SHP77 (cell line): ENCODE data around the gene QSOX1.
"Not testable (repeated sequence)": the region's sequence is repeated elsewhere in the genome, so short reads cannot be mapped to it uniquely, and the experiment has no call there.

Source experiments
- DNase-seq, 2 experiments: peaks; one replicate each; lab custom pipeline; 2025; lab: John Stamatoyannopoulos, UW

Gene QSOX1

GRCh38 chr1:180154325-180155181 is at the start of gene QSOX1:
Gene QSOX1 (plus strand): TSS chr1:180154869. CDS start chr1:180154908, 39 bp downstream.
- DNase-seq, result peak; percentile 75 to 85

GRCh38 chr1:180112091-180112490 is 42.6 kb upstream of the QSOX1 start:
- no peak for DNase-seq

- DNase-seq, result no peak
Observed at GRCh38 chr1:180112984-180113647, 41.6 kb upstream of the QSOX1 start.

- DNase-seq, result no peak
Observed at GRCh38 chr1:180114396-180114945, 40.2 kb upstream of the QSOX1 start.

- no peak for DNase-seq
Observed at GRCh38 chr1:180116964-180117763, 37.5 kb upstream of the QSOX1 start.

- DNase-seq, result no peak
Observed at GRCh38 chr1:180117764-180118116, 36.9 kb upstream of the QSOX1 start.

- DNase-seq, result no peak
Observed at GRCh38 chr1:180119837-180120236, 34.8 kb upstream of the QSOX1 start.

GRCh38 chr1:180123463-180123936 is 31.2 kb upstream of the QSOX1 start:
- no peak for DNase-seq

GRCh38 chr1:180130651-180131050 is 24.0 kb upstream of the QSOX1 start:
- DNase-seq, result no peak

- no peak for DNase-seq
Observed at GRCh38 chr1:180131510-180131909, 23.2 kb upstream of the QSOX1 start.

GRCh38 chr1:180133193-180133592 is 21.5 kb upstream of the QSOX1 start:
- no peak for DNase-seq

- DNase-seq, result not testable (repeated sequence)
Observed at GRCh38 chr1:180133688-180134087, 21.0 kb upstream of the QSOX1 start.

- DNase-seq, result no peak
Observed at GRCh38 chr1:180135535-180135934, 19.1 kb upstream of the QSOX1 start.

- no peak for DNase-seq
Observed at GRCh38 chr1:180136331-180136967, 18.2 kb upstream of the QSOX1 start.

GRCh38 chr1:180136968-180137356 is 17.7 kb upstream of the QSOX1 start:
- no peak for DNase-seq

GRCh38 chr1:180137776-180138175 is 16.9 kb upstream of the QSOX1 start:
- DNase-seq, result no peak

- DNase-seq, result no peak
Observed at GRCh38 chr1:180141381-180141934, 13.2 kb upstream of the QSOX1 start.

- no peak for DNase-seq
Observed at GRCh38 chr1:180143359-180143758, 11.3 kb upstream of the QSOX1 start.

- no peak for DNase-seq
Observed at GRCh38 chr1:180144659-180145357, 9.9 kb upstream of the QSOX1 start.

- no peak for DNase-seq
Observed at GRCh38 chr1:180145446-180145845, 9.2 kb upstream of the QSOX1 start.

GRCh38 chr1:180150982-180151381 is 3.7 kb upstream of the QSOX1 start:
- DNase-seq, result no peak
